HEK293 (cell line): ENCODE results near the gene CHEK1.
A peak's percentile ranks its signal among the peaks of the same experiment; 100 is the strongest.

Experiments used
- BCL6B ChIP-seq: fragments of 450-650 bp; formaldehyde crosslinking; IDR thresholded peaks from 2 replicates; pipeline ENCODE4 v1.5.1; 2017; ENCODE audit warnings: missing biosample characterization, missing genetic modification characterization
- FEZF1 ChIP-seq: fragments of 450-650 bp; formaldehyde crosslinking; IDR thresholded peaks from 2 replicates; pipeline ENCODE4 v1.5.1; 2016; ENCODE audit warnings: missing biosample characterization, missing genetic modification characterization
- GFI1B ChIP-seq: fragments of 450-650 bp; formaldehyde crosslinking; IDR thresholded peaks from 2 replicates; pipeline ENCODE4 v1.5.1; 2016; ENCODE audit warnings: missing biosample characterization, missing genetic modification characterization
- HOXC10 ChIP-seq: sonication (generic); formaldehyde crosslinking; IDR thresholded peaks from 2 replicates; pipeline ENCODE4 v1.8.1; 2023; ENCODE audit warnings: mild to moderate bottlenecking, missing genetic modification reagents
- HOXD13 ChIP-seq: sonication (generic); formaldehyde crosslinking; IDR thresholded peaks from 2 replicates; pipeline ENCODE4 v1.8.0; 2022; ENCODE audit warnings: missing genetic modification reagents, borderline replicate concordance
- KLF10 ChIP-seq: fragments of 450-650 bp; IDR thresholded peaks from 2 replicates; pipeline ENCODE4 v1.5.1; 2018; ENCODE audit warnings: missing biosample characterization, mild to moderate bottlenecking, missing genetic modification characterization
- ZBTB26 ChIP-seq: fragments of 450-650 bp; formaldehyde crosslinking; optimal IDR thresholded peaks from 2 replicates; pipeline ENCODE3; 2016; ENCODE audit warnings: missing biosample characterization, mild to moderate bottlenecking, missing genetic modification characterization
- ZEB2 ChIP-seq: fragments of 450-650 bp; formaldehyde crosslinking; IDR thresholded peaks from 2 replicates; pipeline ENCODE4 v1.5.1; 2016; ENCODE audit warnings: missing biosample characterization, missing genetic modification characterization
- ZNF138 ChIP-seq: fragments of 450-650 bp; formaldehyde crosslinking; IDR thresholded peaks from 2 replicates; pipeline ENCODE4 v1.5.1; 2016; ENCODE audit warnings: missing biosample characterization, missing genetic modification characterization, borderline replicate concordance
- ZNF2 ChIP-seq: fragments of 450-650 bp; formaldehyde crosslinking; IDR thresholded peaks from 2 replicates; pipeline ENCODE4 v1.5.1; 2016; ENCODE audit warnings: missing biosample characterization, missing genetic modification characterization
- ZNF223 ChIP-seq: fragments of 450-650 bp; formaldehyde crosslinking; IDR thresholded peaks from 2 replicates; pipeline ENCODE4 v1.5.1; 2016; ENCODE audit warnings: missing biosample characterization, missing genetic modification characterization
- ZNF23 ChIP-seq: fragments of 450-650 bp; formaldehyde crosslinking; IDR thresholded peaks from 2 replicates; pipeline ENCODE4 v1.5.1; 2016; ENCODE audit warnings: missing biosample characterization, missing genetic modification characterization, borderline replicate concordance
- ZNF302 ChIP-seq: fragments of 450-650 bp; formaldehyde crosslinking; IDR thresholded peaks from 2 replicates; pipeline ENCODE4 v1.5.1; 2016; ENCODE audit warnings: missing biosample characterization, missing genetic modification characterization, low read depth
- ZNF311 ChIP-seq: fragments of 450-650 bp; formaldehyde crosslinking; IDR thresholded peaks from 2 replicates; pipeline ENCODE4 v1.5.1; 2017; ENCODE audit warnings: missing biosample characterization, missing genetic modification characterization, borderline replicate concordance
- ZNF350 ChIP-seq: fragments of 450-650 bp; formaldehyde crosslinking; IDR thresholded peaks from 2 replicates; pipeline ENCODE4 v1.5.0; 2017; ENCODE audit warnings: missing biosample characterization, mild to moderate bottlenecking, missing genetic modification characterization
- ZNF48 ChIP-seq: fragments of 450-650 bp; formaldehyde crosslinking; IDR thresholded peaks from 2 replicates; pipeline ENCODE4 v1.5.1; 2016; ENCODE audit warnings: missing biosample characterization, missing genetic modification characterization
- ZNF510 ChIP-seq: fragments of 450-650 bp; formaldehyde crosslinking; IDR thresholded peaks from 2 replicates; pipeline ENCODE4 v1.5.1; 2018; ENCODE audit warnings: mild to moderate bottlenecking, missing genetic modification characterization, missing biosample characterization; ENCODE audit not compliant: insufficient replicate concordance
- ZNF513 ChIP-seq: fragments of 450-650 bp; IDR thresholded peaks from 2 replicates; pipeline ENCODE4 v1.5.1; 2018; ENCODE audit warnings: missing biosample characterization, missing genetic modification characterization
- ZNF544 ChIP-seq: fragments of 450-650 bp; formaldehyde crosslinking; IDR thresholded peaks from 2 replicates; pipeline ENCODE4 v1.5.0; 2017; ENCODE audit warnings: missing biosample characterization, missing genetic modification characterization
- ZNF560 ChIP-seq: fragments of 450-650 bp; formaldehyde crosslinking; IDR thresholded peaks from 2 replicates; pipeline ENCODE4 v1.5.1; 2017; ENCODE audit warnings: missing biosample characterization, missing genetic modification characterization, borderline replicate concordance
- ZNF645 ChIP-seq: fragments of 450-650 bp; formaldehyde crosslinking; IDR thresholded peaks from 2 replicates; pipeline ENCODE4; 2016; ENCODE audit warnings: missing biosample characterization, missing genetic modification characterization
- ZNF654 ChIP-seq: fragments of 450-650 bp; formaldehyde crosslinking; IDR thresholded peaks from 2 replicates; pipeline ENCODE4 v1.5.1; 2016; ENCODE audit warnings: low read depth, missing biosample characterization, missing genetic modification characterization
- ZNF658 ChIP-seq: fragments of 450-650 bp; formaldehyde crosslinking; IDR thresholded peaks from 2 replicates; pipeline ENCODE4; 2016; ENCODE audit warnings: missing biosample characterization, missing genetic modification characterization
- ZNF677 ChIP-seq: fragments of 450-650 bp; IDR thresholded peaks from 2 replicates; pipeline ENCODE4 v1.5.0; 2018; ENCODE audit warnings: missing biosample characterization, mild to moderate bottlenecking, missing genetic modification characterization, moderate library complexity
- ZNF692 ChIP-seq: fragments of 450-650 bp; formaldehyde crosslinking; IDR thresholded peaks from 2 replicates; pipeline ENCODE4 v1.5.1; 2016; ENCODE audit warnings: missing biosample characterization, missing genetic modification characterization
- ZNF701 ChIP-seq: fragments of 450-650 bp; formaldehyde crosslinking; IDR thresholded peaks from 2 replicates; pipeline ENCODE4 v1.5.1; 2016; ENCODE audit warnings: missing biosample characterization, missing genetic modification characterization
- ZNF704 ChIP-seq: fragments of 450-650 bp; formaldehyde crosslinking; IDR thresholded peaks from 2 replicates; pipeline ENCODE4 v1.5.1; 2016; ENCODE audit warnings: missing biosample characterization, missing genetic modification characterization
- ZNF707 ChIP-seq: fragments of 450-650 bp; formaldehyde crosslinking; IDR thresholded peaks from 2 replicates; pipeline ENCODE4 v1.5.1; 2016; ENCODE audit warnings: missing biosample characterization, missing genetic modification characterization
- ZNF76 ChIP-seq: fragments of 450-650 bp; formaldehyde crosslinking; IDR thresholded peaks from 2 replicates; pipeline ENCODE4; 2016; ENCODE audit warnings: low read depth, missing biosample characterization, missing genetic modification characterization, borderline replicate concordance
- ZNF830 ChIP-seq: fragments of 450-650 bp; IDR thresholded peaks from 2 replicates; pipeline ENCODE4 v1.5.0; 2018; ENCODE audit warnings: missing biosample characterization, missing genetic modification characterization, low read depth, mild to moderate bottlenecking, moderate library complexity
- ZSCAN4 ChIP-seq: fragments of 450-650 bp; formaldehyde crosslinking; IDR thresholded peaks from 2 replicates; pipeline ENCODE4 v1.5.1; 2017; ENCODE audit warnings: missing biosample characterization, missing genetic modification characterization
- ZXDB ChIP-seq: fragments of 450-650 bp; formaldehyde crosslinking; IDR thresholded peaks from 2 replicates; pipeline ENCODE4 v1.5.1; 2016; ENCODE audit warnings: missing biosample characterization, missing genetic modification characterization

The CHEK1 gene

GRCh38 chr11:125625630-125626287 lies 796 bp downstream of the CHEK1 start (continued):
- TF ChIP-seq BCL6B (tag by site-specific recombination): no peak
- TF ChIP-seq HOXD13 (CRISPR knock-in tag): no peak; the same call in 1 of the 2 replicates
- TF ChIP-seq GFI1B (tag by site-specific recombination): no peak
- no peak for TF ChIP-seq ZNF311 (tag by site-specific recombination)
- TF ChIP-seq ZNF645 (tag by site-specific recombination): no peak
- no peak for TF ChIP-seq ZNF510
- TF ChIP-seq ZNF830 (tag by site-specific recombination): no peak
- TF ChIP-seq ZNF223 (tag by site-specific recombination): no peak
- no peak for TF ChIP-seq ZNF658 (tag by site-specific recombination)
- TF ChIP-seq ZNF707 (tag by site-specific recombination): no peak
- no peak for TF ChIP-seq ZNF23 (tag by site-specific recombination)
- TF ChIP-seq ZNF138: no peak
- 0 out of 2 replicates have a peak, but pooled peaks have one; percentile 13 for TF ChIP-seq FEZF1 (tag by site-specific recombination)
- TF ChIP-seq ZNF560: no peak
- peak; percentile 89 for TF ChIP-seq ZXDB (tag by site-specific recombination)
- TF ChIP-seq HOXC10 (CRISPR knock-in tag): 0 out of 2 replicates have a peak, but pooled peaks have one; percentile 32
- peak; percentile 60; the same call in 1 of the 2 replicates for TF ChIP-seq KLF10 (tag by site-specific recombination)
- peak; percentile 93 for TF ChIP-seq ZNF2
- peak; percentile 88 for TF ChIP-seq ZNF76
- no peak for TF ChIP-seq ZNF704 (tag by site-specific recombination)
- TF ChIP-seq ZNF692 (tag by site-specific recombination): peak; percentile 72
- peak; percentile 100 for TF ChIP-seq ZBTB26 (tag by site-specific recombination)
- TF ChIP-seq ZNF701 (tag by site-specific recombination): 0 out of 2 replicates have a peak, but pooled peaks have one; percentile 47
- no peak for TF ChIP-seq ZNF544 (tag by site-specific recombination)
- TF ChIP-seq ZSCAN4: peak; percentile 17; the same call in 1 of the 2 replicates
- no peak for TF ChIP-seq ZNF302 (tag by site-specific recombination)
- no peak for TF ChIP-seq ZNF677
- TF ChIP-seq ZNF350 (tag by site-specific recombination): no peak
- no peak for TF ChIP-seq ZNF48 (tag by site-specific recombination)
- no peak for TF ChIP-seq ZNF654
- TF ChIP-seq ZNF513 (tag by site-specific recombination): no peak
- peak; percentile 87 for TF ChIP-seq ZEB2 (tag by site-specific recombination)
